CD4-positive, alpha-beta T cell treated with Interleukin-15 for 1 hour (primary cell): ENCODE results near the gene PRKD1.

ENCODE experiments used
- DNase-seq: peaks from one replicate; pipeline ENCODE4 v3.0.0-alpha.2; 2020

PRKD1 gene

DNA sequence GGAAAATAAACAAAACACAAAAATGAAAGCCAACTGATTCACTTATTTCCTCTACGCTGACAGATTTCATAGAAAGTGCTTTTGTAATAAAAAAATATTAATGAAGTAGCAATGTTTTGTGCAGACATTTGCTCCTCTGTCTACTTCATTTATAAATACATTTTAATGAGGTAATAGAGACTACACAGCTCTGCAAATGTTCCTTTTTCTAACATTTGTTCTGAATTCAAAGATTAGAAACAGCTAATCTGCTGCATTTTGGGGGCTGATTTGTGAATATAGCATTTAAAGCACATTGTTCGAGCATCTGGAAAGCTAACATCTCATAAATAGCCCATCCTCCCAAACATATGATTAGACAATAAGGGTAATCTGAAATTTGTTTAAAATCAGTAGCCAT is 97.8 kb downstream of the PRKD1 start:
- DNase-seq, result no peak

GRCh38 chr14:29823816-29824215 is 103.8 kb downstream of the PRKD1 start:
- no peak for DNase-seq

DNA sequence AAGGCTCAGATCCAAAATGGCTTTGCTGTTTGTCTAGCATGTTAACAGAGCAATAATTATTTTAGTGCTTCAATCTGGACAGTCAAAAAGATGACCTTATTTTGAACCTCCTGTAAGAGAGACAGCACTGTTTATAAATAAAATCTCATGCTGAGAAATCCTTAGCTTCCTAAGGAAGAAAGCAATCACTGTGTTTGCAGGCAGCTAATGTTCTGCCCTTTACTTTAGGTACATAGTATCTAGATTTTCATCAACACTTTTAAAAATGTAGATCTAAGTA is 105.3 kb downstream of the PRKD1 start:
- DNase-seq, result no peak

GRCh38 chr14:29821661-29822429 is 105.8 kb downstream of the PRKD1 start:
- DNase-seq, result no peak

DNA sequence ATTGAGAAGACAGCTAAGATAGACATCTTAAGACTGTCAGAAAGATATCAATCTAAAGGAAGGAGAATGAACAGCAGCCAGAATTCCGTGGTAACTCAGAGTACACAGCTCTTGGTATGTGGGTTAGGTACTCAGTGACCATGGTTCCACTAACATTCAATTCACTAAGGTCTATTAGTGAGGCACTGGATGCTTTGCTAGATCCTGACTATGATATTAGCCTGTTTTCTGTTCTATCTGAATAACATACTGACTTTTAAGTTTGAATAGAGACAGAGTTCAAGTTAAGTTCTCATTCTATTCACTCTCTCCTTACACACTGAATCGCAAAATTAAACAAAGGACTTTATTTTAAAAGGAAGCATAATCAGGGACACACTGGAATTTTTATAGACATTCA is 106.4 kb downstream of the PRKD1 start:
- DNase-seq, result no peak

GRCh38 chr14:29820785-29821184 is 106.9 kb downstream of the PRKD1 start:
- DNase-seq, result no peak

GRCh38 chr14:29817767-29818405 is 109.8 kb downstream of the PRKD1 start:
- DNase-seq, result no peak

DNA sequence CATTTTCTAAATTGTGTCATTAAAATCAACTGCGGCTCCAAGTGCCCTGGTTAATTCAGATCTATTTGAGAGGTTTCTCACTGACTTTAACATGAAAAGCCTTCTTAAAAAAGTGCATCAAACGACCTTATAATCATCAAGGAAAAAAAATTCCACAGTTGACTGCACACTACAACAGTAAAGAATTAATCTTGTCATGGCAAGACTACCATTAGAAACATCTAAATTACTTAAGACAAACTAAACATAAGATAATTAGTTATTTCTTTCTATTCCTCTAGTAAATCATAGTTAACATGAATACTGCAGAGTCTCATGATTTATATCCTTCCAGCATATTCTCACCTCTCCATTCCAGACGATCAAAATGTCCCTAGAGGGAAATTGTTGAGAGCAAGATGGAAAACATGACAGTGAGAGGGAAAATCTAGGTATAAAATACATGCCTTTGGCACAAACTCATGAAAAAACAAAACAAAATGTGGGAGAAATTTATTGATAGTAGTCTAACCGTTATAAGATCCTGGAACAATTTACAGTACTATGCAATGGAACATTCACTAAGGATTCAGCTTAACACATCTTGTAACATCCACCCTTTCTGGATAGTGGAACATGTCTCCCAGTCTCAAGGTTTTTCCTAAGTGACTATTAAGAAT is 112.5 kb downstream of the PRKD1 start:
- DNase-seq, result no peak

DNA sequence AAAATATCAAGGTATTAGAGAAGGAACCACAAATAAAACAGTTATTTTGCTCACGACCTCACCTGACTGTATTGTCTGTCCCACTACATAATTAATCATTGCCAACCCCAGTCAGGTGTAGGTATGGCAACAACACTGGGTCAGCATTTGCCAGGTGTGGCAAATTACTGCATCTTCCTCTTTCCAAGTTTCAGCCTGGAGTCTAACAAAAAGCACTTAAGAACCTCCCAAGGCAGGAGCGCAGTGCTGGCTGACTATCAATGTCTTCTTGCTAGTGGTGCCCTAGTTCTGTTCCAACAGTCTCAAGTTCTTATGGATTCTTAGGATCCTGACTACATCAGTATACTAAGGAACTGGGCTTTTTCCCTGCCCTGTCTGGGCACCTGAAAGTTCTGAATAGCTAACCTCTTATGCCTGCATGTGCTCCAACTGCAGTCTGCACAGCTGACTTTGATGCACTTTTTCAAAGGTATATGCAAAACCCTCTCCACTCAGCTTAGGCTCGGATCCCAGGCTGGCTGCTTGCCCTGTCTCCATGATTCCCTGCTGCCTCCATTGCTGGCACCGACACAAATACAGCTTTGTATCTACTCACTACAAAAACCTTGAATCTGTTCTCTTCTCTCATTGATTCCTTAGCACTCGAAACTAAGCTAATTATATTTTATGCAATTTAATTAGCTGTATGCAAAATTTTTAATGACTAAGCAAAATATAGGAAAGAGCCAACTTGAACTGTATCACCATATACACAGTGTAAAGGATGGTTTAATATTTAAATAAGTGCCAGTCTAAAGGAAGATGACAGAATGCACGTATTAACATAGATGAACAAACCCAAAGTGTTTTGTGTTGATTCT is 113.3 kb downstream of the PRKD1 start:
- no peak for DNase-seq

DNA sequence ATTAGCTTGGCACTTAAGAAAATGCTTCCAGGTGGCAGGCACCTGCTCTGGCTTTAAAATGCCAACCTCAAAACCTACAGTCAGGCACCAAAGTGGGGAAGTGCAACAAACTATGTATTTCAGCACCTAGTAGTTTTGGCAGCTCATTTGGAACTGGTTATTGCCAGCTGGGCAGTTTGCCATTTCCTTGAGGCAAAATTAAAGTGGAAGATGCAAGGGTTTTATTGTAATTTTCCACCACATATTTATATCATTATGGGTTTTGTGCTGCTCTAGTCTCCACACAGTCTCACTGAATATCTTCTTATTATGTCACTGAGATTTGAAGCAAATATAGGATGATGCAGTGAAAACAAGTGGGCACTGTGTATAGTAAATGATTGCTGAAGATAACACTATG is 117.0 kb downstream of the PRKD1 start:
- DNase-seq, result no peak

GRCh38 chr14:29810064-29810463 is 117.6 kb downstream of the PRKD1 start:
- DNase-seq, result no peak

DNA sequence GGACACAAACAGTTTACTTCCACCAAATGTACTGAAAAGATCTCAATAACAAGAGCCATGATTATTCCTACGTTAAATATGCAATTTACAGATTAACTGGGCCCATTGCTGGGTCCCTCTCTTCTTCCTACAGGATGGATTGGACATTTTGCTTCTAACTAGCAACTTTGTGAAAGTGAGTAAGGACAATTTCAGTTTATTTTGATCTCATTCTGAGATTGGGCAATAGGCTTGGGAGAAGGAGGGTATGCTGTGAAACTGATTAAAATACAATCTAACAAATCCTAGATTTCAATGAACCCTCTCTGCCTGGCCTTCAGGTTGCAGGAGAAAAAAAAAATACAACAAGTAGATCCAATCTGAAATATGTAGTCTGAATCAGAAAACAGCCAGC is 121.5 kb downstream of the PRKD1 start:
- no peak for DNase-seq

DNA sequence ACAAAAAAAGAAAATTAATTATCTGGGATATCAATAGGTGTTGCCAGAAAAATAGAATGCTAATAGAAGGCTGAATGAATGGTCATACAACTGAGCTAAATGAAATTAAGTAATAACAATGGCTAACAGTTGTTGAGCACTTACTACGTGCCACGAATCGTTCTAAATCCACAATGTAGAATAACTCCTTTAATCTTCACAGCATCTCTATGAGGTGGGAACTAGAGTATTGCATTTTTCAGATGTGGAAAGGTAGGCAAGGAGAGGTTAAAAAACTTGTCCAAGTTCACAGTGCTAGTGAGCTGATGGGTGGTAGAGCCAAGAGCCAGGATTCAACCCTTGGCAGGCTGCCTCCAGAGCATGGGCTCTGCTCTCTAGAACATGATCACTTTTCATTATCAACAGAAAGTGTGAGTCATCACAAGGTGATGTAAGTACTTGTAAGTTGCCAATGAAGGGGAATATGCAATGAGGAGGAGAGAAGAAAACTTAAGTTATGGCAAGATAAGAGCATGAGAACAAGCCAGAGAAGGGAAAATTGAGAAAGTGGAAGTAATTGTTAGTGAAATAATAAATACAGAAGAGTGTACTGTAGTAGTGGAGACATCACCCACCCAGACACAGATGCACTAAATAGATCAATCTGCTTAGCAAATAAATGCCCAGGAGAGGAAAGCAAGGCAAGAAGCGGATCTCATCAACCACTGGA is 122.1 kb downstream of the PRKD1 start:
- no peak for DNase-seq

DNA sequence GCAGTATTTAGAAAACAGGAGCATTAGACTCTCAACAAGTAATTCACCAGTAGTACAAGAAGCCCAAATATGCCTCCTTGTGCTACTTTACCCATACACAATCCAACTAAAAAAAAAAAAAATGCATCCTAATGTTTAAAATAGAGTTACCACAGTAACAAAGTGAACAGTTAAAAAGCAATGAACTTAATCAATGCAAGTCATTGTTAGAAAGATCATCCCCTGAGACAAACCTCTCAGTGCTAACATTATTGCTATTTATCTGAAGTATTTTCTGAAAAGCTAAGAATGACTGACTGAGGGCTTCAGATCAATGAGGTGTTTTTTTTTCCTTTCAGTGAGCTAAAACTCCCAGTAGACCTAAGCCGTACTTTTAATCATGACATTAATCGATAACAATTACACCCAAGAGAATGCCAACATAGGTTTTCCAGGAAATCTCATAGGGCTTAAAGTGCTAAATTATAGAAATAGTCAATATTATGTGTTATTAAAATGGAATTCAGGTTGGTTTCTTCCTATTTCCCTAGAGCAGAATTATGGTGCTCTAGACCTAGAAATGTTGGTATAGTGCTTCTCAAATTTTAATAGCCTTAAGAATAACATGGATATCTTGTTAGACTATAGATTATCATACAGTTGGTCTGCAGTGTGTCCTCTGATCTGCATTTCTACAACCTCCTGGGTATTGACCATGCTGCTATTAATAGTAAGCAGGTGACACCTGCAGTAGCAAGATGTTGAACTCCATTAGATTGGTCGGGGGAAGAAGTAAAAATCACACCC is 123.0 kb downstream of the PRKD1 start:
- no peak for DNase-seq

DNA sequence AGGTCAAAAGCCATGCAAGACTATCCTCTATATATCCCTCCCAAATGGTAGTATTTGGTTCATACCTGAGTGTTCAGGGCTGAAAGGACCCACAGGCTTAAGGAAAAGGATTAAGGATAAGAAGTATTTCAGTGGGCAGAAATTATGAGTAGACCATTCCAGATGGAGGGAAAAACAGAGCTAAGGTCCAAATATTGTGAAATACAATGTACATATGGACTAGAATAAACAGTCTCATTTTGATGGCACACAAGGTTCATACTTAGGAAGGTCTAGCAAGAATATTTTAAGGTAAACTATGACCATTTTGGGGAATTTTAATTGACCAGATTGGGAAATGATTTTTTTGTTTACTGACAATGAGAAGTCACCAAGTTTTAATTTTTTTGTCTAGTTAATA is 124.6 kb downstream of the PRKD1 start:
- DNase-seq, result no peak

DNA sequence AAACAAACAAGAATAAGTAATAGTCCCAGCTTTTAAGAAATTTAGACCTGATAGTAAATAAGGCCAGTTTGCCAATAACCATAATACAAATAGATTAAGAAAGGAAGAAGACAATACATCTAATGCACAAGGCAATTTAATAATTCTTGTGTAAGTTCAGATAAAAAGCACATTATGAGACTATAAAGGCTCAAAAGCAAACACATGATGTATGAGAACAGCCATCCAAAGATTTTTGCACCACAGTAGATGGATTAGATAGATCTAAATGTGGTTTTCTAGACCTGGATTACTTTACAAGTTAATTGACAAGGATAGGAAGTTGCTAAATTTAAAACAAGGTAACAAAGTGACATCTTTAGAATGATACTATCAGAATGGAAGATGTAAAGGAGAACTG is 125.4 kb downstream of the PRKD1 start:
- DNase-seq, result no peak

- DNase-seq, result no peak
Observed at GRCh38 chr14:29800961-29801360, 126.7 kb downstream of the PRKD1 start.

DNA sequence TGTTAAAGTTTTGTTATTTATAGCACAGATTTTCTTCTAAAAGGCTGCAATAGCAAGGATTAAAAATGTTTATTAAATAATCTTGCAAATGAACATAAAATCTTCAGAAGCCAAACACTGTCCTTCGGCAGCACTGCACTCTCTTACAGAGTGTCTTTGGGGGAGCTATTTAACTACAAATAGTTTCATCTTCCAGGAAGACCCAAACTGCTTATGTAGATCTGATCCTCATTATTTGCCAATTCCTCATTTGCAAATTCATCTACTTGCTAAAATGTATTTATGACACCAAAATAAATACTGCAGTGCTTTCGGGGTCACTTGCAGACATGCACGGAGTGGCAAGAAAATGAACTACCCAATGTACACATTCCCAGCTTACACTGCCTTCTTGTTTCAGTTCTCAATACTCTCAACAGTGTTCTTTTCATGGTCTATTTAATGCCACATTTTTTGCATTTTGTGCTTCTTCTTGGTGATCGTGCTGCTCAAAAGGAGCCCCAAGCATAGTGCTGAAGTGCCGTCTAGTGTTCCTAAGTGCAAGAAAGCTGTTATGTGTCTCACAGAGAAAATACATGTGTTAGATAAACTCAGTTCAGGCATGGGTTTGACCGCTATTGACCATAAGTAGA is 128.1 kb downstream of the PRKD1 start:
- DNase-seq, result no peak

DNA sequence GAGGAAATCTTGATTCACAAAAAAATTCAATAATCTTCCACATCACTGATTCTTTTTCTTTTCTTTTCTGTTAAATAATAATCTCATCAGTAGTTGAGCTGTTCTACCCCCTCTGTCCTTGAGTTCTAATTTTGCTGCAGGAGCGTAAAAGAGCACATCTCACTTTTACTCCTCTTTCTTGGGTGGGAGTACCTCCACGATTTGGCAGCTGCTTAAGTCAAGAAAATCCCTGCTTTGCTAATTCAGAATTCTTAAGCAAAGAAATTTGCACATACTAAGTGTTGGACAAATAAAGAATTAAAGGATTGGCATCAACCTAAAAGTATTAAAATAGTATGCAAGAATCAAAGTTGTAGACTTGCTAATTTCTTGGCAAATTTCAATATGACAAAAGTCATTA is 128.8 kb downstream of the PRKD1 start:
- no peak for DNase-seq

GRCh38 chr14:29798108-29798663 is 129.5 kb downstream of the PRKD1 start:
- DNase-seq, result no peak

DNA sequence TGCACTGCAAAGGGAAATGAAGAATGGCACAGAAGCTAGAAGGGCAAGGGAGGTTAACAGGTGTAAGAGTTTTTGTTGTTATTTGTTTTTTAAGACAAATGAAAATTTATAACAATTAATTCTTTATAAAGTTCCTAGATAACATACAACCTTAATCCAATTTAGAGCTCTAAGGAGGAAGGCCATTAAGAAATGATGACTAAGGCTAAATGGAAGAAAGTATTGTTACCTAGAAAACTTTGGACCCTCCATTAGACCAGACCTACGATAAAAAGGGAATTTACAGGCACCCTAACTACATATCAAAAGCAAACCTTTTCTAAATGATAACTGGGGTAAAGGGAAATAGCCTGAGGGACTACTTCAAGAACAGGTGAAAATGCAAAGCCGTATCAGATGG is 130.8 kb downstream of the PRKD1 start:
- no peak for DNase-seq
